ENCODE results near the gene RNF13.

Gene RNF13

GRCh38 chr3:149906036-149906435 lies 93.0 kb downstream of the RNF13 start:
- TF ChIP-seq TEAD4 (IDR thresholded peaks at IDR 0.05): no peak

DNA sequence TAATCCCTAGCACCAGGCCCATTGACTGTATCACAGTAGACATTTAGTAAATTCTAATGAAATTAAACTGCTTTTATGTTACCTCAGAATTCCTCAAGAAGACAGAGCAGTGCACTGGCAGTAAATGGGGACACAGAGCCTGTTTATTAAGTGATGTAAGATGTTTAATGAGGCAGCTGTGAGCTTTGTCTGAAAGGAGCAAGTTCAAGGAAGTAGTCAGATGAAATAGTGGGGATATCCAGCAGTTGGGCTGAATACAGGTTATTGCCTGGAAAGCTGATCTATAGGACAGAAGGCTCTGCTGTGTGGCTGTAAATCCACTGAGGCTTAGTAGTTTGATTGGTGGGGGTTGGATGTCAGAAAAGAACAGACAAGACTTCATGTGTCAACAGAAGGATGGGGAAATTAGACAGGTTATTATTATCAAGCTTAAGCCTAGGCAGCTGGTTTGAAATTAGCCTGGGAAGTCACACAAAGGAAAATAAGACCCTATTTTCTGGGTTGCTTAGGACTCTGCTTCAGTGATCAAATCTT lies 95.5 kb downstream of the RNF13 start:
- TF ChIP-seq TCF12 (IDR thresholded peaks at IDR 0.05; ENCODE audit: low read depth) (no peak), YY1 (IDR thresholded peaks at IDR 0.05; ENCODE audit: low read depth) (no peak), FOXM1 (IDR thresholded peaks at IDR 0.05; ENCODE audit: borderline replicate concordance, low read depth) (no peak), ZBTB7A (IDR thresholded peaks at IDR 0.05; ENCODE audit: low read depth) (no peak), CEBPB (IDR thresholded peaks at IDR 0.05) (no peak), EP300 (IDR thresholded peaks at IDR 0.05; ENCODE audit: borderline replicate concordance) (no peak), CREB1 (IDR thresholded peaks at IDR 0.05; ENCODE audit: low read depth) (no peak), EGR1 (IDR thresholded peaks at IDR 0.05) (no peak), RAD21 (IDR thresholded peaks at IDR 0.05; ENCODE audit: low read depth) (no peak)
- TF ChIP-seq, protein P1, sequence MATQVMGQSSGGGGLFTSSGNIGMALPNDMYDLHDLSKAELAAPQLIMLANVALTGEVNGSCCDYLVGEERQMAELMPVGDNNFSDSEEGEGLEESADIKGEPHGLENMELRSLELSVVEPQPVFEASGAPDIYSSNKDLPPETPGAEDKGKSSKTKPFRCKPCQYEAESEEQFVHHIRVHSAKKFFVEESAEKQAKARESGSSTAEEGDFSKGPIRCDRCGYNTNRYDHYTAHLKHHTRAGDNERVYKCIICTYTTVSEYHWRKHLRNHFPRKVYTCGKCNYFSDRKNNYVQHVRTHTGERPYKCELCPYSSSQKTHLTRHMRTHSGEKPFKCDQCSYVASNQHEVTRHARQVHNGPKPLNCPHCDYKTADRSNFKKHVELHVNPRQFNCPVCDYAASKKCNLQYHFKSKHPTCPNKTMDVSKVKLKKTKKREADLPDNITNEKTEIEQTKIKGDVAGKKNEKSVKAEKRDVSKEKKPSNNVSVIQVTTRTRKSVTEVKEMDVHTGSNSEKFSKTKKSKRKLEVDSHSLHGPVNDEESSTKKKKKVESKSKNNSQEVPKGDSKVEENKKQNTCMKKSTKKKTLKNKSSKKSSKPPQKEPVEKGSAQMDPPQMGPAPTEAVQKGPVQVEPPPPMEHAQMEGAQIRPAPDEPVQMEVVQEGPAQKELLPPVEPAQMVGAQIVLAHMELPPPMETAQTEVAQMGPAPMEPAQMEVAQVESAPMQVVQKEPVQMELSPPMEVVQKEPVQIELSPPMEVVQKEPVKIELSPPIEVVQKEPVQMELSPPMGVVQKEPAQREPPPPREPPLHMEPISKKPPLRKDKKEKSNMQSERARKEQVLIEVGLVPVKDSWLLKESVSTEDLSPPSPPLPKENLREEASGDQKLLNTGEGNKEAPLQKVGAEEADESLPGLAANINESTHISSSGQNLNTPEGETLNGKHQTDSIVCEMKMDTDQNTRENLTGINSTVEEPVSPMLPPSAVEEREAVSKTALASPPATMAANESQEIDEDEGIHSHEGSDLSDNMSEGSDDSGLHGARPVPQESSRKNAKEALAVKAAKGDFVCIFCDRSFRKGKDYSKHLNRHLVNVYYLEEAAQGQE (IDR thresholded peaks at IDR 0.05; ENCODE audit: low read depth): no peak

- TF ChIP-seq CREB1 (IDR thresholded peaks at IDR 0.05; ENCODE audit: low read depth): no peak
- TF ChIP-seq MAX (IDR thresholded peaks at IDR 0.05): no peak
- no peak for TF ChIP-seq CEBPB (IDR thresholded peaks at IDR 0.05)
- no peak for TF ChIP-seq EP300 (IDR thresholded peaks at IDR 0.05; ENCODE audit: borderline replicate concordance)
- no peak for TF ChIP-seq NFIC (IDR thresholded peaks at IDR 0.05)
- TF ChIP-seq EGR1 (IDR thresholded peaks at IDR 0.05): no peak
- TF ChIP-seq, protein P2, sequence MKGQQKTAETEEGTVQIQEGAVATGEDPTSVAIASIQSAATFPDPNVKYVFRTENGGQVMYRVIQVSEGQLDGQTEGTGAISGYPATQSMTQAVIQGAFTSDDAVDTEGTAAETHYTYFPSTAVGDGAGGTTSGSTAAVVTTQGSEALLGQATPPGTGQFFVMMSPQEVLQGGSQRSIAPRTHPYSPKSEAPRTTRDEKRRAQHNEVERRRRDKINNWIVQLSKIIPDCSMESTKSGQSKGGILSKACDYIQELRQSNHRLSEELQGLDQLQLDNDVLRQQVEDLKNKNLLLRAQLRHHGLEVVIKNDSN (IDR thresholded peaks at IDR 0.05): no peak
- TF ChIP-seq RAD21 (IDR thresholded peaks at IDR 0.05; ENCODE audit: low read depth): no peak
- TF ChIP-seq TAF1 (IDR thresholded peaks at IDR 0.05; ENCODE audit: low read depth): no peak
- no peak for TF ChIP-seq FOXM1 (IDR thresholded peaks at IDR 0.05; ENCODE audit: borderline replicate concordance, low read depth)
These were observed 96.9 kb downstream of the RNF13 start for GRCh38 chr3:149909923-149910322.

DNA sequence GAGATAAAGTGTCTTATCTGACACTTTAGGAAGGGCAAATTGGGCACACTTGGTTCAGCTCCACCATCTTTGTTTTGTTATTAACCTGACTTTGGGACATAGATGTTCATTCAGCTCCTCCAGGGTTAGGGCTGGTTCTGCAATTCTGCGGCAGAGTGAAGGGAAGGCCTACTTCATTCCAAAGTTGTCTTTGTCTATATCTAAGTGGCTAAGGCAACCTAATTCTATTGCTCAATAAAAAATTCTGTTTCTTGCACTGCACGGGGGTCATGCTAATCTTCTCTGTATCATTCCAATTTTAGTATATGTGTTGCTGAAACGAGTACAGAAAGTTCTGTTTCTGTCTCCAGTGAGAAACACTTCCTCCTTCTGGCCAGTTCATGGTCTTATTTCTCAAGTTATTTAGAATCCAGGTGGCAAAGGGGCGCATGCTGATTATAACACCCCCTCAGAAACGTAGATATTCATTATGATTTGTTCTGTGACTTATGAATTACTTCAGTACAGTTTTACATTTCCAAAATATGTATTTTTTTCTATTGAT lies 104.2 kb downstream of the RNF13 start:
- no peak for TF ChIP-seq TEAD4 (IDR thresholded peaks at IDR 0.05)
- no peak for TF ChIP-seq YY1 (IDR thresholded peaks at IDR 0.05; ENCODE audit: low read depth)
- no peak for TF ChIP-seq TAF1 (IDR thresholded peaks at IDR 0.05; ENCODE audit: low read depth)
- no peak for TF ChIP-seq MAX (IDR thresholded peaks at IDR 0.05)
- no peak for TF ChIP-seq FOXM1 (IDR thresholded peaks at IDR 0.05; ENCODE audit: borderline replicate concordance, low read depth)
- no peak for TF ChIP-seq NFIC (IDR thresholded peaks at IDR 0.05)
- no peak for TF ChIP-seq CREB1 (IDR thresholded peaks at IDR 0.05; ENCODE audit: low read depth)
- TF ChIP-seq EGR1 (IDR thresholded peaks at IDR 0.05): no peak
- no peak for TF ChIP-seq TCF12 (IDR thresholded peaks at IDR 0.05; ENCODE audit: low read depth)

DNA sequence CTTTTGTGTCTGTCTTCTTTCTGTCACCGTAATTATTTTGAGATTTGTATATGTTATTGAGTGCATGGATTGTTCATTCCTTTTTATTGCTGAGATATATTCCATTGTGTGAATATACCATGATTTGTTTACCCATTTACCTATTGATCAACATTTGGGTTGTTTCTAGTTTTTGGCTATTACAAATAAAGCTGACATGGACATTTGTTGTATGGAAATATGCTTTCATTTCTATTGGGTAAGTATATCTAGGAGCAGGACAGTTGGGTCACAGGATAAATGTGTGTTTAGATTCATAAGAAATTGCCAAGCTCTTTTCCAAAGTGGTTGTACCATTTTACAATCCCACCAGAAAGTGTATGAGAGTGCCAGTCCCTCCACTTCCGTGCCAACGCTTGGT lies 106.5 kb downstream of the RNF13 start:
- TF ChIP-seq RAD21 (IDR thresholded peaks at IDR 0.05; ENCODE audit: low read depth) (no peak), ZBTB7A (IDR thresholded peaks at IDR 0.05; ENCODE audit: low read depth) (no peak), TCF12 (IDR thresholded peaks at IDR 0.05; ENCODE audit: low read depth) (no peak), MAX (IDR thresholded peaks at IDR 0.05) (no peak), EGR1 (IDR thresholded peaks at IDR 0.05) (no peak), YY1 (IDR thresholded peaks at IDR 0.05; ENCODE audit: low read depth) (no peak), TEAD4 (IDR thresholded peaks at IDR 0.05) (no peak), CREB1 (IDR thresholded peaks at IDR 0.05; ENCODE audit: low read depth) (no peak), FOXM1 (IDR thresholded peaks at IDR 0.05; ENCODE audit: borderline replicate concordance, low read depth) (no peak), CEBPB (IDR thresholded peaks at IDR 0.05) (no peak)
- TF ChIP-seq, protein P1 (IDR thresholded peaks at IDR 0.05; ENCODE audit: low read depth): no peak

- TF ChIP-seq, protein P2 (IDR thresholded peaks at IDR 0.05): no peak
- TF ChIP-seq EGR1 (IDR thresholded peaks at IDR 0.05) (no peak), TCF12 (IDR thresholded peaks at IDR 0.05; ENCODE audit: low read depth) (no peak), TEAD4 (IDR thresholded peaks at IDR 0.05) (no peak), TAF1 (IDR thresholded peaks at IDR 0.05; ENCODE audit: low read depth) (no peak), MAX (IDR thresholded peaks at IDR 0.05) (no peak), YY1 (IDR thresholded peaks at IDR 0.05; ENCODE audit: low read depth) (no peak), FOXM1 (IDR thresholded peaks at IDR 0.05; ENCODE audit: borderline replicate concordance, low read depth) (no peak), CREB1 (IDR thresholded peaks at IDR 0.05; ENCODE audit: low read depth) (no peak)
These were observed 107.1 kb downstream of the RNF13 start for GRCh38 chr3:149920119-149920518.
